HEK293T (cell line): ENCODE measurements around the gene VAV2.
"Not testable (repeated sequence)": the region's sequence is repeated elsewhere in the genome, so short reads cannot be mapped to it uniquely, and the experiment has no call there.

Experiments
- CTCF ChIA-PET: fragments of 350-600 bp; formaldehyde crosslinking; extraction: SDS; loops from one replicate; lab custom pipeline; 2021; ENCODE audit warnings: antibody characterized with exemption, inconsistent platforms; lab: Yijun Ruan, JAX
- POLR2A ChIA-PET: fragments of 350-600 bp; formaldehyde crosslinking; extraction: SDS; loops from one replicate; lab custom pipeline; 2020; ENCODE audit warnings: antibody characterized with exemption, inconsistent platforms; lab: Yijun Ruan, JAX
- DNase-seq: peaks from one replicate; pipeline ENCODE4 v3.0.0; 2012; ENCODE audit warnings: mixed read lengths; ENCODE audit errors: extremely low spot score
- ARNT ChIP-seq: fragments of 450-650 bp; IDR thresholded peaks from 2 replicates; pipeline ENCODE4 v1.6.1; 2017; ENCODE audit warnings: mild to moderate bottlenecking
- BHLHE40 ChIP-seq: fragments of 450-650 bp; IDR thresholded peaks from 2 replicates; pipeline ENCODE4 v1.6.1; 2016; ENCODE audit warnings: mild to moderate bottlenecking, moderate library complexity, borderline replicate concordance
- CTBP1 ChIP-seq: fragments of 450-650 bp; IDR thresholded peaks from 2 replicates; pipeline ENCODE4 v1.6.1; 2016; ENCODE audit warnings: borderline replicate concordance
- ELF4 ChIP-seq: fragments of 450-650 bp; IDR thresholded peaks from 2 replicates; pipeline ENCODE4 v1.6.1; 2017; ENCODE audit warnings: antibody characterized with exemption
- FOXA1 ChIP-seq: fragments of 450-650 bp; IDR thresholded peaks from 2 replicates; pipeline ENCODE4 v1.6.1; 2016; ENCODE audit warnings: mild to moderate bottlenecking
- FOXK2 ChIP-seq: fragments of 450-650 bp; IDR thresholded peaks from 2 replicates; pipeline ENCODE4 v1.6.1; 2016; ENCODE audit warnings: mild to moderate bottlenecking
- FOXM1 ChIP-seq: fragments of 450-650 bp; IDR thresholded peaks from 2 replicates; pipeline ENCODE4 v1.6.1; 2017; ENCODE audit warnings: mild to moderate bottlenecking, borderline replicate concordance
- HDGF ChIP-seq: fragments of 450-650 bp; IDR thresholded peaks from 2 replicates; pipeline ENCODE4 v1.6.1; 2017; ENCODE audit warnings: antibody characterized with exemption, borderline replicate concordance
- L3MBTL2 ChIP-seq: fragments of 450-650 bp; conservative IDR thresholded peaks from 2 replicates; pipeline ENCODE4 v1.6.1; 2016; ENCODE audit warnings: mild to moderate bottlenecking
- LEF1 ChIP-seq: fragments of 450-650 bp; IDR thresholded peaks from 2 replicates; pipeline ENCODE4 v1.6.1; 2017; ENCODE audit warnings: mild to moderate bottlenecking, borderline replicate concordance
- NFRKB ChIP-seq: fragments of 450-650 bp; IDR thresholded peaks from 2 replicates; pipeline ENCODE4 v1.6.1; 2016; ENCODE audit warnings: mild to moderate bottlenecking, moderate library complexity
- SP1 ChIP-seq: fragments of 450-650 bp; IDR thresholded peaks from 2 replicates; pipeline ENCODE4 v1.6.1; 2017
- SUZ12 ChIP-seq: fragments of 450-650 bp; IDR thresholded peaks from 2 replicates; pipeline ENCODE4 v1.6.1; 2016; ENCODE audit warnings: mild to moderate bottlenecking
- TARDBP ChIP-seq: fragments of 450-650 bp; IDR thresholded peaks from 2 replicates; pipeline ENCODE4 v1.6.1; 2016
- ZNF384 ChIP-seq: fragments of 450-650 bp; IDR thresholded peaks from 2 replicates; pipeline ENCODE4 v1.6.1; 2016
- TF ChIP-seq, protein P1 (sequence below): fragments of 450-650 bp; IDR thresholded peaks from 2 replicates; pipeline ENCODE4 v1.6.1; 2016

Gene VAV2

DNA sequence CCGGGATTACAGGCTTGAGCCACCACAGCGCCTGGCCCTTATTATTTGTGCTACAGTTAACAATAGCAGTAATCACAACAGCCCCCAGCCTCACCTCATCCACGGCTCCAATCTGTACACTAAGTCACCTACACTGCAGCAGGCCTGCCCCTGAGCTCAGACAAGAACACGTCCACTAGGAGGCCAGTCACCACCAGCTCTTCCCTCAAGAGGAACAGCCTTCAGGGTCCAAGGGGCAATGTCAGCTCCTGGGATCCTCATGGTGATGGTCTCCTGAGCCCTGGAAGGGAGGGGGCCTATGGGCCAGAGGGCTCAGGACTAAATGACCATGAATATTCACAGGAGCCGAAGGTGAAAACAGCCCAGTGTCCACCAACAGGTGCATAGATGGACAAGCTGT is 67.7 kb downstream of the VAV2 start:
- ChIA-PET POLR2A (no interaction called here), CTCF (no interaction called here)
- no peak for DNase-seq
- TF ChIP-seq BHLHE40 (no peak), FOXM1 (no peak)

DNA sequence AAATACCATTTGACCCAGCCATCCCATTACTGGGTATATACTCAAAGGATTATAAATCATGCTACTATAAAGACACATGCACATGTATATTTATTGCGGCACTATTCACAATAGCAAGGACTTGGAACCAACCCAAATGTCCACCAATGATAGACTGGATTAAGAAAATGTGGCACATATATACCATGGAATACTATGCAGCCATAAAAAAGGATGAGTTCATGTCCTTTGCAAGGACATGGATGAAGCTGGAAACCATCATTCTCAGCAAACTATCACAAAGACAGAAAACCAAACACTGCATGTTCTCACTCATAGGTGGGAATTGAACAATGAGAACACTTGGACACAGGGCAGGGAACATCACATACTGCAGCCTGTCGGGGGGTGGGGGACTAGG is 68.5 kb downstream of the VAV2 start:
- POLR2A ChIA-PET, CTCF ChIA-PET, DNase-seq: not testable (repeated sequence)

DNA sequence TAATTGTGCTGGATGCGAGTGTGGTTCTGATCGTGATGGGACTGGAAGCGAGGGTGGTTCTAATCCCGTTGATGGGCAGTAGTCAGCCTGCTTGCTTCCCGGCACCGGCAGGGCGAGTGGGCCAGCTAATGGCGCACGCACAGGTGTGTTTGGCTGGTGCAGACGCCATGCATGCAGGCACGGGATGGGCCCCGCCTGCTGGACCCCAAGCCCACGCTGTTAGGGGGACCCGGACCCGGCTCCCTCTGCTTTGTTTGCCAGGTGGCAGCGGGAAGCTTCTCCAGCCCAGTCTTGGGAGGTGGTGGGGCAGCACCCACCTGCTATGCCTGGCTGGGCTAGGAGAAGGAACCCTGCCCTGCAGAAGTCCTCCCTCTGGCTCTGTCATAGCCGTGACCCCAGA is 70.3 kb downstream of the VAV2 start:
- POLR2A ChIA-PET, result no interaction called here
- CTCF ChIA-PET, result no interaction called here
- no peak for DNase-seq
- TF ChIP-seq LEF1, result no peak
- TF ChIP-seq SUZ12, result no peak
- TF ChIP-seq BHLHE40, result no peak
- no peak for TF ChIP-seq FOXM1
- no peak for TF ChIP-seq ZNF384
- no peak for TF ChIP-seq TARDBP
- TF ChIP-seq FOXK2, result no peak
- TF ChIP-seq SP1, result no peak
- no peak for TF ChIP-seq ELF4
- no peak for TF ChIP-seq ARNT
- no peak for TF ChIP-seq HDGF

DNA sequence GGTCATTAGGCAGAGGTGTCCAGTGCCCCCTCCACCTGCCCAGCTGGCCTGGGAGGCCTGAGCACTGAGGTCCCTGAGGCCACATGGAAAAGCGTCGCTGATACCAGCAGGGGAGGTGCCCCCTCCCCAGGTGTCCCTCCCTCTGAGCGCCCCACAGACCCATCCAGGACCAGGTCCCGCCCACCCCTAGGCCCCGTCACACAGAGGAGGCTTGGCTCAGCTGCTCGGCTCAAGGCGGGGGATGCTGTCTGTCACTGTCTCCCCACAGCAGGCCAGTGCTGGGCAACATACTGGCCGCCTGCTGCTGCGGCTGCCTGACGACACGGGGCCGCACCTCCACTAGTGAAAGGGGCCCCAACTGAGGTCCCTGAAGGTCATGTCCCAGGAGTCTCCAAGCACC is 71.7 kb downstream of the VAV2 start:
- TF ChIP-seq SP1, result no peak
- TF ChIP-seq BHLHE40, result no peak
- no peak for TF ChIP-seq TARDBP
- no peak for TF ChIP-seq FOXM1
- no peak for TF ChIP-seq ELF4
- TF ChIP-seq, protein P1, sequence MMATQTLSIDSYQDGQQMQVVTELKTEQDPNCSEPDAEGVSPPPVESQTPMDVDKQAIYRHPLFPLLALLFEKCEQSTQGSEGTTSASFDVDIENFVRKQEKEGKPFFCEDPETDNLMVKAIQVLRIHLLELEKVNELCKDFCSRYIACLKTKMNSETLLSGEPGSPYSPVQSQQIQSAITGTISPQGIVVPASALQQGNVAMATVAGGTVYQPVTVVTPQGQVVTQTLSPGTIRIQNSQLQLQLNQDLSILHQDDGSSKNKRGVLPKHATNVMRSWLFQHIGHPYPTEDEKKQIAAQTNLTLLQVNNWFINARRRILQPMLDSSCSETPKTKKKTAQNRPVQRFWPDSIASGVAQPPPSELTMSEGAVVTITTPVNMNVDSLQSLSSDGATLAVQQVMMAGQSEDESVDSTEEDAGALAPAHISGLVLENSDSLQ, result no peak
- TF ChIP-seq LEF1, result no peak
- TF ChIP-seq SUZ12, result no peak
- TF ChIP-seq FOXK2, result no peak
- TF ChIP-seq HDGF, result no peak
- no peak for TF ChIP-seq FOXA1
- TF ChIP-seq CTBP1, result no peak
- TF ChIP-seq NFRKB, result no peak
- TF ChIP-seq ZNF384, result no peak
- TF ChIP-seq L3MBTL2, result no peak
- no peak for TF ChIP-seq ARNT
- ChIA-PET POLR2A (no interaction called here), CTCF (no interaction called here)
- no peak for DNase-seq

DNA sequence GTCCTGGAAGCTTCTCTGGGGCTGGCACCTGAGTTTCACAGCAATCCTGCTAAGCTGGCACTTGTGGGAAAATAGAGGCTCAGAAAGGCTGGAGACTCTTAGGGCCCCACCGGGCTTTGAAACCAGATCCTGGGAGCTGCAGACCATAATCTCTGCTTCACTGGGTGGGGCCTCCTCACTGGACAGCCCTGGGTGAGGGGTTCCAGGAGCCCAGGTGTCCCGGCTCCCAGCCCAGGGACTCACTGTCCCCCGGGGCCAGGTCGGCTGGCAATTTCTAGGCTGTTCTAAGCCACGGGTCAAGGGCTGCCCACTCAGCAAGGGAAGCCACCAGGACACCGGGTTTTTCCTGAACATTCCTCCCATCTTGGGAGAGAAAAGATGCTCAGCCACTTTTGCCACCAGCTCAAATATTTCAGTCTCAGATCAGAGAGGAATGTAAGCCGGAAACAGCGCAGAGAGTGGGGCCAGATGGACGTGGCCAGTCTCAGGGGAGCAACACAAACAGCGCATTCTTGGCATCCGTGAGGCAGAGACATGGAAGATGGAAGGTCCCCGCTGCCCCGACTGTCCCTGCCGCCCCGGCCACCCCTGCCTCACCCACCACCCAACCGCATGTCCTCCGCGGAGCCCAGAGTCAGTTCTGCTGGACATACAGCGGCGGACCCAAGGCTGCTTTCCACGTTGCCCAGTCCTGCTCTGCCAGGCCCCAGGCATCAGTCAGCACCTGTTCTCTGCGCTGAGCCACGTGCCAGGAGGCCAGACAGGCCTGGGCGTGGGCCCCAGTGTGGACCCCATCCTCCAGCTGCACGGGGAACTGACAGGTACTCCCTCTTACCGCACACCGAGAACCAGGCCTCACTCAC is 72.6 kb downstream of the VAV2 start:
- CTCF ChIA-PET, result no interaction called here
- POLR2A ChIA-PET, result no interaction called here
- DNase-seq, result no peak
- no peak for TF ChIP-seq BHLHE40
- no peak for TF ChIP-seq ELF4
- no peak for TF ChIP-seq LEF1
- TF ChIP-seq, protein P1, result no peak
- no peak for TF ChIP-seq FOXA1
- TF ChIP-seq CTBP1, result no peak
- TF ChIP-seq ARNT, result no peak
- TF ChIP-seq TARDBP, result no peak

DNA sequence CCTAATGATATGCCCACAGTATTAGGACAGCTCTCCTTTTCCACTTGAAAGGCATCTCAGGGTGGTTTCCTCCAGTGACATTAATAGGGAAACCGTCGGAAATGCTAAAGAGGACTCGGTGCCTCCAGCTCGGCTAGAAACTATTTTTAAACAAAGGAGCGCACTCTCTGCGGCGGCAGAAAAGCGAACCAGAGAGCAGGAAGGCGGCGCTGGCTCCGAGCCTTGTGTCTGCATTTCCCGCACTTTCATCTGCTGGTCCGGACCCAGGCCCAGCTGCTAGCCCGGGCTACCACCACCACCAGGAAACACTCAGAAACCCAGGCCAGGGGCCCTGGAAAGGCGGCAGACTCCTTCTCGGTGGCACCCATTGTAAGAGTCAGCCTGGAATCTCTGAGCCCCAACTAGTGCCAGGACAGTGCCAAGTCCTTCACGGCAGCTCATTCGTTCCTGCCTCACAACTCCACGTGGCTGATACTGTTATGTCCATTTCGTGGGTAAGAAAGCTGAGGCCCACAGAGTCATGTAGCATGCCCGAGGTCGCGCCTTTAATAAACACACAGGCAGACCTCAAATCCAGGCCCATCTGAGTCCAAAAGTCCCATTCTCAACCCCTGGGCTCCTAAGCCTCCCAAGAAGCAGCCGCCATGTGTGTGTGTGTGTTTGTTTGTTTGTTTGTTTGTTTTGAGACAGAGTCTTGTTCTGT is 73.9 kb downstream of the VAV2 start:
- DNase-seq, result no peak
- TF ChIP-seq L3MBTL2 (no peak), ARNT (no peak), LEF1 (no peak), FOXA1 (no peak), TARDBP (no peak), FOXM1 (no peak), FOXK2 (no peak), ZNF384 (no peak), BHLHE40 (no peak), HDGF (no peak), CTBP1 (no peak), SUZ12 (no peak), SP1 (no peak), NFRKB (no peak), ELF4 (no peak)
- TF ChIP-seq, protein P1, result no peak
- ChIA-PET CTCF (no interaction called here), POLR2A (no interaction called here)
